DLD1 (cell line): ENCODE data around the gene GINS2.

Experiments
- in situ Hi-C: cut with HindIII; loops from 2 replicates; pipeline ENCODE4 v1.10.0; 2017; ENCODE audit warnings: low sequenced_read_pairs

GINS2 gene

DNA sequence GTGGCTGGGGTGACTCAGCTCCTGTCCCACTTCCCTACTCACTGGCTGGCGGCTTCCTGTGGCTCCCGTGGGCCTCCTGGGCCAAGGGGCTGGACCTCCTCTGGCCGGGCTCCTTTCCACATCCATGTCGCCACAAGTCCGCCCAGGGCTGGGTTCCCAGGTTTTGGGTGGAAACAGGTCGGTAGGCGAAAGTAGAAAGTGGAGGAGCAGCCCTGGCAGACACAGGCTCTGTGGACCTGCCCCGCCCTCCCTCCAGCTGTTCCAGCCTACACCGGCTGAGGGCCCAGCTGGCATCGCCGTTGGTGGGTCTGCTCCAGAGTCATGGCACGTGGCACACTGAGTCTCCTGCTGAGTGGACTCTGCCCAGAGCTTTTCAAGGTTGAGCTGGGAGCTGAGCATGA, 47.0 kb downstream of the GINS2 start:
- in situ Hi-C loops: no loop called here

DNA sequence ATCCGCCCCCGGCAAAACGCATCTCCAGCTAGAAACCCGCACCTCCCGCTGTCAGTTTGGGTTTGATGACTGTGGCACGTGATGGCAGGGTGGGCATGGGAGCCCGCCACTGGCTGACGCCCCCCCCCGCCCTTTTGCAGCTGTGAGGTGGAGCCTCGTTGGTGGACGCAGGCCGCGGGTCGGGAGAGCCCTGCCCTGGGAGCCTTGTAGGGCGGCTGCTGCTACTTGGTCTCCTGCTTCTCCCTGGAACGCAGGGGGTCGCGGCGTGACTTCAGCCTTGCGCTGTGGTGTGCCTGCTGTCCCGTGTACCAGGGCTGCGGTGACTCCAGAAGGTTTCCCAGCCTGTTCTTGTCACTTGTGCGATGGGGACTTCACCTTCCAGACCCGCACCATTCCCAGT, 47.4 kb downstream of the GINS2 start:
- in situ Hi-C loops: no loop called here

DNA sequence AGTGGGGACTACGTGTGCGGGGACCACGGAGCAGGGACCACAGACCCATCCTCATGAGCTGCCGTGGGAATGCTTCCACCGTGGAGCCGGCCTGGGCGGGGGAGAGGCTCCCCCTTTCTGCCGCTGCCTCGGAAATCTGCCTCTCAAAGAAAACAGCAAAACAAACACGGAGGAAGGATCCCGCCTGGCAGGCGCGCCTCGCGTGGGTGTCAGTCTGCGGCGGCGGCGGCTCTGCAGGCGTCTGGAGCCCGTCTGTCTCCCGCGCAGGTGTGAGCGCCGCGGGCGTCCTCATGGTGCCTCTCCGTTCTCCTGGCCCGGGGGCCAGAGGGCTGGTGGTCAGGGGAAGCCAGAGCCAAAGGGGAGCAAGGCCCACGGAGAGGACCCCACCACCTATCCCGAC, 48.2 kb downstream of the GINS2 start:
- in situ Hi-C loops: no loop called here

DNA sequence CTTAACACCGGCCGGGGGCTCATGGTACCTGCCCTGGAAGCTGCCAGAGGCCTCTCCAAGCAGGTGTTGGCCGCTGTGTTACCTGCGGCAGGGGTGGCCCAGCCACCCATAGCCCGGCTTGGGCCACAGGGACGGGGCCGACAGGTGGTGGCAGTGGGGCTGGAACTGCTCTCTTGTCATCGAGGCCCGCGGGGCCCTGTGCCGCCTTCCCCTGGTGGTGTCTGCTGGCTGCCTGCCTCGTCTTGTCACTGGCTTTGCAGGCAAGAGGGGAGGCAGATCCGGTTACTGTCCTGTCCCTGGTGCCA, 48.5 kb downstream of the GINS2 start:
- in situ Hi-C loops: no loop called here

DNA sequence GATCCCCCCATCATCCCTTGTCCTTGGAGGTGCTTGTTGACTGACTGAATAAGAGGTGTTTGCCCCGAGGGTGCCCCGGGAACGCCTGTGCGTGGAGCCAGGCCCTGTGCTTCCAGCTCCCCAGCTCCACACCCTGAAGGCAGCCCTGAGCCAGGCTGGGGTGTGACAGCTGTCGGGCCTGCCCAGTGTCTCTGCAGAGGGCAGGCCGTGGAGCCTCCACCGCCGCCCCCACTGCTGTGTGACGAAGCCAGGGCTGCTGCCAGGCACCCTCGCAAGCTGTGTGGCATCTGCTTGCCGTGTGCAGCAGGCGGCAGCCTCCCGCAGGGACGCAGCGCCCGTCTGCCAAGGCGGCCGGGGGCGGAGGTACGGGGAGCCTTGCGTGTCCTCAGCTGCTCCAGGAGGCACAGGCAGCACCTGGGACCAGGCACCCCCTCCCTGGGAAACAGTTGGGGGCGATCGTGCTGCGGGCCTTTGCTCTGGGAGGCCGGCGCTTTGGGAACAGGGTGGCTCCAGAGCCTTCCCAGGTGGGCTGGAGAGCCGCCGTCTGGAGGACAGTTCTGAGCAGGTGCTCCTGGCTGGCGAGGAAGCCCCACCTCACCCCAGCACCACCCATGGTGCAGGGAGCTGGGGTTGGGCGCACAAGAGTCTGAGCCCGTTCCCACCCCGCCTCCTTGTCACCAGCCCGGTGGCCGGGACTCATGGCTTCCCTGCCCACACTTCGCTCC, 49.1 kb downstream of the GINS2 start:
- in situ Hi-C loops: no loop called here

DNA sequence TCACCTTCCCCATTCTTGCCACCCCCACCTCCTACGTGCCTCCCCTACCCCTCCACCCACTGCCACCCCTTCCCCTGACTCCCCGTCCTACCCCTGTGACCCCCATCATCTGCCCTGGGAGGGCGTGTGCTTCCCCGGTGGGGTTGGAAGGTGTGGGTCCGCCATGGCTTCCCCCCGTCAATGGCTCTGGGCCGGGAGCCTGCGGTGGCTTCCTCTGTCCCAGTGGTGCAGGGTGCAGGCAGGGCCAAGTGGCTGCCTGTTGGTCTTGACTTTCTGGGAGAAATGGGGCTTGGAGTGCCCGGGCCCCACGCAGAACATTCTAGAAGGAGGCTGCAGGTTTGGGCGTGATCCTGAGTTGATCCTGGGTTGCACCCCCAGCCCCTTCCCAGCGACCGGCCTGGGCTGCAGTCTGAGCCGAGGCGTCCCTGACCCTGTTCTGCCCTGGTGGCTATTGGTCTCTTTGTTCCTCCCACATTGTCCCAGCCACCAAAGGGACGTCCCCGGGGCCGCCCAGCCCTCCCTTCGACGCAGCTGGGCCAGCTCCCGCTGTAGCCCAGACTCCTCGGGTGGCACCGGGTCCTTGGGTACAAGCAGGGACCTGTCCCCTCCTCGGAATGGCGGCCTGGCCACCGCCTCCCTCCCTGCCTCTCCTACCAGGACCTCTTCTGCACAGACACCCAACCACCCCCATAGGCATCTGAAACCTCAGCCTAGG, 49.9 kb downstream of the GINS2 start:
- in situ Hi-C loops: no loop called here

DNA sequence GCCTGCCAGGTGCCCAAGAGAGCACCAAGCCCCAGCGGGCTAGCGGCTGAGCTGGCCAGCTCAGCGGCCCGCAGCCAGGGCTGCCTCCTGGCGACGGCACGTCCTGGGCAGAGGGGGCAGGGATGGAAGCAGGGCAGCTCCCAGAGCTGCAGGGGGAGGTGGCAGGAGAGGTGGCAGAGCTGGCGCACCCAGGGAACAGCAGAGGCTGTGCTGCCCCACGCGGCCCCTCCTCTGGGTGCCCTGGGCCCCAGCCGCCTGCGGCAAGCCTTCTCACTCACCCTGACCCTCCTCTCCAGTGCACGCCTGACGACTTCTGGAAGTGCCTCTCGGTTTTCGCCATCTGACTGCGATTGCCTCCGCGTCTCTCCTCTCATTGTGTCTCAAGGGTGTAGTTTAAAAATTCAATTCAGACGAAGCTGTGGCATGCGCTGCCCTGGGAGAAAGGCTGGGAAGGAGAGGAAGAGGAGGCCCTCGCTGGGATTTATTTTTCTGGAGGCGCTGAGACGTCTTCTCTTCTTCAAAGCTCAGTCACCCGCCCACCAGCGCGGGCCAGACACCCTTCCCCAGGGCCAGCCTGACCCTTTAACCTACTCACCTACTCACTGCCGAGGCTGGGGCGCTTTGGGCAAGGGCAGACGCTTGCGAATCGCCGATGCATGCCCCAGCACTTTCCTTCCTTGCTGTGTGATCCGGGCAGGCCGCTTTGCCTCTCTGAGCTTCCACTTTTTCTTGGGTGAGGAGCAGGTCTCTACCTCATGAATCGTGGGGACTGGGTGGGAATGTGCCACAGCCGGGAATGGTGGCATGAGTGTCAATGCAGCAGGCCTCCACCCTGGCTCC, 50.7 kb downstream of the GINS2 start:
- in situ Hi-C loops: no loop called here

DNA sequence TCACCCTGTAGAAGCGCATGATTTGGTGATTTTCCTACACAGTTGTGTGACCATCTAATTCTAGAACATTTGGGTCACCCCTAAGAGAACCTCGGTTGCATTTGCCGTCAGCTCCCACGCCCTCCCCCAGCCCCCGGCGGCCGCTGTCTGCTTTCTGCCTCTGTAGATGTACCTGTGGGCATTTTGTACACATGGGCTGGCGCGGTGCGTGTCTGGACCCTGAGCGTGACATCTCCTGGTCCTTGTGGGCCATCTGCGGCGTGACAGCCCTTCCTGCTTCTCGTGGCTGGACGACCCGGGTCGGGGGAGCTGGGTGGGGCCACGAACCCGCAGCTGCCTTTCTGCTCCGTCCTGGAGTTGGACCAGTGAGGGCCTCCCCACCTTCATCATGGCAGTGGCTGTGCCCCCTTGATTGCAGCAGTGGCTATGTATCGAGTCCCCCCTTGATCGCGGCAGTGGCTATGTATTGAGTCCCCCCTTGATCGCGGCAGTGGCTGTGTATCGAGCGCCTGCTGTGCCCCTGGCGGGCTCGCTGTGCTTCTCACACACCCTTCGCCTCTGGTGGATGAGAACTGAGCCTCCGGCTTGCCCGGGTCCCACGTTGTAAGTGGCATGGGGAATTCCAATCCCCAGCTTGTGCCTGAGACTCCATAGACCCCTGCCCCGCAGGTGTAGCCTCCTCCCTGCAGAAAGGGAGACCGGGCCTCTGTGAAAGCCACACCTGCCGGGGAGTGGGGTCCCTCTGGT, 51.5 kb downstream of the GINS2 start:
- in situ Hi-C loops: no loop called here

DNA sequence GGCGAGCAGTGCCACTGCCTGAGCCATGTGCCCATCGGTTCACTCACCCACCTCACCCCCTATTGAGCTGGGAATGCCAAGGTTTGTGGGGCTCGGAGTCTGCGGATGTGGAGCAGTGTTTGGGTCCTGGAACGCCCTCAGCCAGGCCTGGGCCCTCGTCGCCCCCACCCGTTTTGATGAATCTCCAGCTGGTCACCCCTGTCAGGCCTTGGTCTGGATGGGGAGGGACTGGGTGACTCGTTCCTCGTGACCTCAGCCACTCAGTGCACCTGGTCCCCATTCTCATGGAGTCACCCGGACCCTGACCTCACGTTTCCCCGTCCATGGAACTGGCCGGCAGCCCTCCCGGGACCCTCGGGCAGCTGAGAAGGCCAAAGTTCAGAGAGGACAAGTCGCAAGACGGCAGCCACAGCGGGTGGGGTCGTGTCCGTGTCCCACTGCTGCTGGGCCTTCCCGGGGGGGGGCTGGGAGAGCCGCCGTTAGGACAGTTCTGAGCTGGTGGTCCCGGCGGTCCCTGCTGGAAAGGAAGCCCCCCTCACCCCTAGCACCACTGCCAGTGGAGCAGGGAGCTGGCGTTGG, 52.4 kb downstream of the GINS2 start:
- in situ Hi-C loops: no loop called here

DNA sequence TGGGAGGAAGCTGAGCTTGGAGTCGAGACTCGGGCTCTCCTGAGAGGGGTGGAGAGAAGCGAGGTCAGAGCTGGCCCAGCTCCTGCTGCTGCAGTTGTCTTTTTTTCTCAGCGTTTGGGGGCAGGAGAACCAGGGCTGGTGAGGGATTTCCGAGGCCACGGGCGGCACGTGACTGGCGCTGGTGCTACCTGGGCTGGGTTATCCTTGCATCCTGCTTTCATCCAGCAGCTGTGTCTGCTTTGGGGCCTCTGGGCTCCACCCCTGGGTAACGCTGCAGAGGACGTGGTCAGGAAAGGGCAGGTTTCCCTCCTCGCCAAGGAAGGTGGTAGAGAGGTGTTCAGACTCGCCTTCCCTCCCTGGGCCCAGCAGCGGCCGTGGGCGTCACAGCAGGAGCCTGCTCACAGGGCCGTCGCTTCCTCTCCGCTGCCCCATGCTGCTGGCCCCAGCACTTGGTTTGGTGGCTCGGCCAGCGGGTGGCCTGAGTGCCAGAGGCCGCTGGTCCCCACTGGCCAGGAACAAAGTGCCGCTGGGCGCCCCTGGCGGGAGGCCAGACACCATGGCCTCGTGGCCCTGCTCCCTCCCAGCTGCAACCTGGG, 53.1 kb downstream of the GINS2 start:
- in situ Hi-C loops: no loop called here

DNA sequence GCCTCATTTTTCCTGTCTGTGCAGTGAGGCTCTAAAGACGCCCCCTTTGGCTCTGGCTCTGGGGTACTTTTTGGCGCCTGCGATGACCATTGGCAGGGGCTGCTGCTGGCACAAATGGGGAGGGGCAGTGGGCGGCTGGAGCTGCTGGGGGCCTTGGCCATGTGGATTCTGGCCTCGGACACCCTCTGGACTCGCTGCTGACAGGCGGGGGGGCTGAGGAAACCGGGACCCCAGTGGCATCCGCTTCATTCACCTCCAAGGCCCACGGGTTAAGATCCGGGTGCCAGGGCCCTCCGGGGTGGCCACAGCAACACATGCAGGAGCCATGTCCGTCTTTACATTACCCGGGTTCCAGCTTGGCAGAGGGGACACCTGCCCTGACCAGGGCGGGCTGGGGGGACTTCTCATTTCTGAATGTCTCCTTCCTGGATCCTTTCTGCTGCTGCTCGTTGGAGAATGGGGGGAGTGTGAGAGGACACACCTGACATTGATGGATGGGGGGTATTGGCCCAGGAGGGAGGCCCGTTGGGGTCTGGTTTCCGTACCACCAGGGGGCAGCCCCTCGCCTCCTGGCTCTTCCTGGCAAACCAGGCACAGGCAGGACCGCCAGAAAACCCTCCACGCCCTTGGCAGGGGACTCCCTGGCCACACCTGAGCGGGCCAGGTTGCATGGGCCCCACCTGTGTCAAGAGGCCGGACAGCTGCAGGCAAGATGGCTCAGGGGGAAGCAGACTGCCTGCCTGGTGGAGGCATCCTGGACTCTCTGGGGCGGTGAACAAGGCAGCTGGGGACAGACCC, 53.8 kb downstream of the GINS2 start:
- in situ Hi-C loops: no loop called here

DNA sequence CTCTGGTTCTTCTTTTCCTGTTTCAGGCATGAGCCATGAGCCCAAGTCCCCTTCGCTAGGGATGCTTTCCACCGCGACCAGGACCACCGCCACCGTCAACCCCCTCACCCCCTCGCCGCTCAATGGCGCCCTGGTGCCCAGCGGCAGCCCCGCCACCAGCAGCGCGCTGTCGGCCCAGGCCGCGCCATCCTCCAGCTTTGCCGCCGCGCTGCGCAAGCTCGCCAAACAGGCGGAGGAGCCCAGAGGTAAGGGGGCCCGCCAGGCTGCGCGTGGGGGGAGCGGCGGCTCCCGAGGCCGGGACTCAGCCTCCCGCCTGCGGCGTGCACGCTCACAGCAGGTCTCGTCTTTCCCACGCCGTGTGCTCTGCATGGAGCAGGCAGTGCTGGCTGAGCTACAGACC, 54.9 kb downstream of the GINS2 start:
- in situ Hi-C loops: no loop called here

DNA sequence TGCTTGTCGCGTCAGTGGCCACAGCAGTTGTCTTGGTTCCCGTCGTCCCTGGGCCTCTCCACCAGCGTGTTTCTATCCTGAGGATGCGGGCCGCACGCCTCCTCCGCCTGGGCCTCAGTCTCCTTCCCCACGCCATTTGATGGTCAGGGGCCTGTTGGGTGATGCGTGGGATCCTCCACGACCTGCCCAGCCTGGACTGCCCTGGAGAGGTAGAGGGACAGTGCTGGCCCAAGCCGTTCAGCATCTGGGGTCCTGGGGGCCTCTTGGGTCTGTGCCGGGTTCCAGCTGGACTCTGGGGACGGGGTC, 55.4 kb downstream of the GINS2 start:
- in situ Hi-C loops: no loop called here

DNA sequence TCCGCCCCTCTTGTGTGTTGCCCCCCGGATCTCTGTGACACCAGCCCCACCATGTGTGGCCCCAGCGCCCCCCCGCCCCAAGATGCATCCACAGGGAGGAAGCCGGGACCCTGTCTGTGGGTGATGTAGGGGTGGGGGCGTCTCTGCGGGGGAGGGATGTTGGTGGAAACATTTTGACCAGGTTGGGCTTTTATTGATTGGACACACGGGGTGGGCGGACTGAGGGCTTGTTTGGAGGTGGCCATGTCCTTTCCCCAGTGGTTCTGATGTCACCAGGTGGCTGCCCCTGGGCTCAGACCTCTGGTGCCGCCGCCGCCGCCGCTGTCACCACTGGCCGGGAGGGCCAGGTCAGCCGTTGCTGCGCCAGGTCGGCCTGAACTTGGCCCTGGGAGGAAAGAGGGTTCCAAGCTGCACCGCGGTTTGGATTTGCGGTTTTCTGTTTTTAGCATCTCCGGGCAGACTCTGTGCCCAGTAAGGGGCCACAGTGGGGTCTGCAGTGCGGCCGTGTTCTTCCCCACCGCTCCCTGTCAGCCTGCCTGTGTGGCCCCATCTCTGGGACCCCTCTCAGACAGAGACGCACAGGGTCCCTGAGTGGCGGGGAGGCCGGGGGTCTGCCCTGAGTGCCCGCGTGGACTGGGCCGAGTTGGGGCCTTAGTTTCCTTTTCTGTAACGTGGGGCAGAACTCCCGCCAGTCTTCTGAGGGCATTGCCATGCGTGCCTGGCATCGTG, 55.9 kb downstream of the GINS2 start:
- in situ Hi-C loops: no loop called here

DNA sequence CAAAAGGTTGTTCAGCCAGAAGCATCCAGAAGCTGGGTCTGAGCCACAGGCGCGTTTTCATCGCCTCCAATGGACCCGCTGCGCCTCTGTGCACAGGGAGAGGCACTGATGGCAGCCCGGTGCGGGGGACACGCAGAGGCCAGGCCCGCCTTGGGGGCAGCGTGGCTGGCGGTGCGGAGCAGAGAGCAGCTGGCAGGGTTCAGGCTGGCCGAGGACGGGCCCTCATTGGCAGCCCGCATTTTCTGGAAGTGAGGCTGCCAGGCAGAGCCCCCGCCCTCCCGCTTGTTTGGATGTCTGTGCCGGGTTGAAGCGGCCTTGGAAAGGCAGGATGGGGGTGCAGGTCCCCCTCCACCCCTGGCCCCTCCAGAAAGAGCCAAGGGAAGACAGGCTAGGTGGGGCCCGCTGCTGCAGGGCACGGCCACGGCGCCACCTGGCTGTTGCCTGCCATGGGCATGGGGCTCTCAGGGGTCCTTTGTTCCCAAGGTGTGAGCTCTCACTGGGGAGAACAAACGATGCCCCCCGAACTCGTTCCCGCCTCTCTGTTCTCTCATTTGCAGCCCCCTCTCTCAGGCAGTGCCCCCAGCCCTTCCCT, 56.9 kb downstream of the GINS2 start:
- in situ Hi-C loops: no loop called here

DNA sequence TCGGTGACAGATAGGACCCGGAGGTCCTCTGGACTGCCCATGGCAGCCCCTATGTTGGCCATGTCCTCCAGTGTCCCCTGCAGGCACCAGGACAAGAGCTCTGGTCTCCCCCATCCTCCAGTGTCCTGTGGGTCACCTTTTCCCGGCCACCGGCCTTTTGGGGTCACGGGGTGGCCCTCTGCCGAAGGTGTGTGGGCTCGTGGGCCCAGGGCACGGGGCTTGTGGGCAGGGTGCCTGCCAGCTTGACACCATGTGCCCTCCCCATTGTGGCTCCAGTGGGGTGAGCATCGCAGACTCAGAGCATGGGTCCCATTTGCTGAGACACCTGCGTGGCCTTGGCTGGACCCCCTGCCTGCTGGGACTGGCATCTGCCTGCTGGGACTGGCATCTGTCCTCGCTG, 57.5 kb downstream of the GINS2 start:
- in situ Hi-C loops: no loop called here

DNA sequence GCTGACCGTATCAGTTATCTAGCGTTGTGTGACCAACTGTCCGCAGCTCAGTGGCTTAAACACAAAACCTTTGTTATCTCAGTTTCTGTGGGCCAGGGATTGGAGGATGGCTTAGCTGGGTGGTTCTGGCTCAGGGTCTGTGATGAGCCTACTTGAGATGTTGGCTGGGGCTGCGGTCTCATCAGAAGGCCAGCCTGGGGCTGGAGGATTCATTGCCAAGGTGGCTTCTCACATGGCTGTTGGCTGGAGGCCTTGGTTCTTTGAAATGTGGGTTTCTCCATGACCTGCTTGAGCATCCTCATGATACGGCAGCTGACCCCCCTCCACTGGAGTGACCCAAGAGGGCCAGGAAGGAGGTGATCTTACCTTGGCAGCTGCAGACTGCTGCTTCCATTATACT, 58.9 kb downstream of the GINS2 start:
- in situ Hi-C loops: no loop called here

DNA sequence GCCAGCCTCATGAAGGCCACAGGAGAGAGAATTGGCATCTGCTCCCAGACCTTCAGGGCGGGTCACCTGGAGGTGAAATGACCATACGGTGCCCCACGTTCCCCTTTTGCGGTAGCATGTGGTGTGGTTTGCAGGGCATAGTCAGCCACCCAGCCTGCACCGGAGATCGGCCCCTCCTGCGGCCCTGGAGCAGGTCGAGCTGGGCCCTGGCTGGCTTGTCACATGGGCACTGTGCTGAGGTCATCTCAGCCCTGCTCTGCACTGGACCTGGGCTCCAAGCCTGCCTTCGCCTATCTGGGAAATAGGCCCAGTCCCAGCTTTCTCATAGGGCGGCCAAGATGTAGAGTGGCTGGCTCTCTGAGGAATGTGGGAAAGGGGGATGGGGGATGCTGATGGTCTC, 59.4 kb downstream of the GINS2 start:
- in situ Hi-C loops: no loop called here

DNA sequence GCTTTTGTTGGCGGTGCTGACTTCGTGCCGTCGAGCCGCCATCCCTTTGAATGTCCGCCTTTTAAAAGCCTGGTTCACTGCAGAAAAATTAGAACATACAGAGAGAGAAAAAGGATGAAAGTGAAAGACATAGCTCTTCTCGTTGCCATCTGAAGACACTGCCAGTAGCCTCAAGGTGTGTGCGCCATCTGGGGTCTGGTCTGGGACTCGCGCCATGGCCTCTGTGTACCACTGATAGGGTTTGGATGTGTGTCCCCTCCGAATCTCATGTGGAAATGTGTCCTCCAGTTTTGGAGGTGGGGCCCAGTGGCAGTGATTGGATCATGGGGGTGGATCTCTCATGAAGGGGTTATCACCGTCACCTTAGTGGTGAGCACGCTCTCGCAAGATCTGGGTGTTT, 60.1 kb downstream of the GINS2 start:
- in situ Hi-C loops: no loop called here
